SK-N-MC (cell line): ENCODE data around the gene PCSK6.

Experiments
- EZH2 ChIP-seq: fragments of 200-600 bp; sonication (generic); IDR thresholded peaks from one replicate; pipeline ENCODE4 v1.6.1; 2017; ENCODE audit warnings: antibody characterized with exemption
- POLR2AphosphoS5 ChIP-seq: IDR thresholded peaks from 2 replicates; pipeline ENCODE4 v1.6.1; 2012; ENCODE audit warnings: mild to moderate bottlenecking, low read depth, low read length, borderline replicate concordance

DNA sequence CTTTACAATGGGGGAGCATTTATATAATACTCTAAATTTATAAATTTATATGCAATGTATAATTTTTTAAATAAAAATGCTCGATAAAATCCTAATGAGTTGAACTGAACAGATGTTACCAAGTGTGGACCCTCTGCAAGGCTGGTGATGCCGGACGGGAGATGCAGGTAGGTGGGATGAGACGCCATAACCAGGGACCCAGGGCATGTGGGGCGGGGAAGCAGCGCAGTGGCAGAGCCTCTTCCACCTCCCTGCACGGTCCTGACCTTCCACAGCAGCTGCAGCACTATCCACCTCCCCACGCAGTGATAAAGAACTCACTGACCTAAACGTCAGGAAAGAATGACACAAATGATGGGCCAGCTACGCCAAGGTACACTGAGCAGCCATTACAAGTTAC lies 12.8 kb downstream of the PCSK6 start:
- TF ChIP-seq EZH2: no peak
- TF ChIP-seq POLR2AphosphoS5: no peak
